ENCODE measurements around the gene PNPLA6. TPM values are rescaled to one million over a fixed set of nuclear protein-coding genes. Genes with fewer than 3 reads are reported as not detected.

The PNPLA6 gene
- polyA plus RNA-seq, 1 donor (not counting 4 experiments of a cell fraction or from before 2014, with no cell fraction given), result 22.4 TPM

DNA sequence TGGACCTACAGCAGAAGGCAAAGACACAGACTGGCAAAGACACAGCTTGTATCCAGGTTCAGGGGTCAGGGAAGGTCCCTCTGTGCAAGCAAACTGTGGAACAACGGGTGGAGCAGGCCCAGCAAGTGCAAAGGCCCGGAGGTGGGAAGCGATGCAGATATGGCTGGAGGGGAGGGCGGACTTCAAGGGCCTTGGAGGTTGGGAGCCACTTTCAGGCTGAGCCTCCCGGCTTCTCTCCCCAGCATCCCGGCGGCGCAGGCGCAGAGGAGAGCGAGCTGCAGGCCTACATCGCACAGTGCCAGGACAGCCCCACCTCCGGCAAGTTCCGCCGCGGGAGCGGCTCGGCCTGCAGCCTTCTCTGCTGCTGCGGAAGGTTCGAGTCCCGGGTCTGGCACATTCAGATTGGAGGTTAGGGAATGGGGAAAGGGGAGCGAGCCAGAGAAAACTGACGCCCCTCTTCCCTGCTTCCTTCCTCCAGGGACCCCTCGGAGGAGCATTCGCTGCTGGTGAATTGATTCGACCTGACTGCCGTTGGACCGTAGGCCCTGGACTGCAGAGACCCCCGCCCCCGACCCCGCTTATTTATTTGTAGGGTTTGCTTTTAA, 2.1 kb upstream of the PNPLA6 start:
- DNase-seq (ENCODE audit: low read depth, low spot score) (no peak), FAIRE-seq (peak; percentile 58)
- Histone ChIP-seq H3K36me3 (ENCODE audit: control insufficient read depth in 2 of 2, extremely low read depth in 1 of 2, insufficient read depth in 2 of 2, low read length in 2 of 2) (peaks cover 0 to 15% of the 10 kb centered on the region in 2 experiments), H2AFZ (ENCODE audit: control insufficient read depth, low read length) (peak overlapping the region; percentile 78), H3K9ac (ENCODE audit: control insufficient read depth, extremely low read depth, insufficient read depth, low read length) (peak overlapping the region; percentile 73), H3K4me1 (ENCODE audit: control insufficient read depth, extremely low read depth, insufficient read depth, low read length) (peaks cover 6% of the 10 kb centered on the region), H4K20me1 (ENCODE audit: control insufficient read depth, extremely low read depth, insufficient read depth, low read length) (no peaks in the 10 kb centered on the region), H3K79me2 (ENCODE audit: control insufficient read depth, insufficient read depth, low read length) (peaks cover 1% of the 10 kb centered on the region), H3K4me2 (ENCODE audit: control insufficient read depth, extremely low read depth, insufficient read depth, low read depth, low read length) (peak overlapping the region; percentile 85), H3K27me3 (ENCODE audit: control insufficient read depth, extremely low read depth, insufficient read depth, low read length) (no peaks in the 10 kb centered on the region), H3K4me3 (ENCODE audit: control insufficient read depth in 2 of 3, extremely low read depth in 1 of 3, insufficient read depth in 2 of 3, low read depth in 1 of 3, low read length in 3 of 3) (peak overlapping the region; percentile 71 to 98 (median 89)), H3K9me3 (ENCODE audit: control insufficient read depth, low read depth, low read length) (no peaks in the 10 kb centered on the region), H3K27ac (ENCODE audit: control insufficient read depth, insufficient read depth, low read length) (peak overlapping the region; percentile 62), H3K9me1 (ENCODE audit: control insufficient read depth, extremely low read depth, insufficient read depth, low read length) (no peaks in the 10 kb centered on the region)
- dilution Hi-C loops (cut with MboI; ENCODE audit: extremely low pct_ligation_motif_present, low sequenced_read_pairs), result no loop called here
- TF ChIP-seq, protein P1, sequence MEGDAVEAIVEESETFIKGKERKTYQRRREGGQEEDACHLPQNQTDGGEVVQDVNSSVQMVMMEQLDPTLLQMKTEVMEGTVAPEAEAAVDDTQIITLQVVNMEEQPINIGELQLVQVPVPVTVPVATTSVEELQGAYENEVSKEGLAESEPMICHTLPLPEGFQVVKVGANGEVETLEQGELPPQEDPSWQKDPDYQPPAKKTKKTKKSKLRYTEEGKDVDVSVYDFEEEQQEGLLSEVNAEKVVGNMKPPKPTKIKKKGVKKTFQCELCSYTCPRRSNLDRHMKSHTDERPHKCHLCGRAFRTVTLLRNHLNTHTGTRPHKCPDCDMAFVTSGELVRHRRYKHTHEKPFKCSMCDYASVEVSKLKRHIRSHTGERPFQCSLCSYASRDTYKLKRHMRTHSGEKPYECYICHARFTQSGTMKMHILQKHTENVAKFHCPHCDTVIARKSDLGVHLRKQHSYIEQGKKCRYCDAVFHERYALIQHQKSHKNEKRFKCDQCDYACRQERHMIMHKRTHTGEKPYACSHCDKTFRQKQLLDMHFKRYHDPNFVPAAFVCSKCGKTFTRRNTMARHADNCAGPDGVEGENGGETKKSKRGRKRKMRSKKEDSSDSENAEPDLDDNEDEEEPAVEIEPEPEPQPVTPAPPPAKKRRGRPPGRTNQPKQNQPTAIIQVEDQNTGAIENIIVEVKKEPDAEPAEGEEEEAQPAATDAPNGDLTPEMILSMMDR (optimal IDR thresholded peaks at IDR 0.05 in 1 of 3, IDR thresholded peaks at IDR 0.05 in 1 of 3, conservative IDR thresholded peaks at IDR 0.05 in 1 of 3; ENCODE audit: extremely low read depth in 1 of 3, insufficient read depth in 2 of 3, low read length in 3 of 3), result no peak
- TF ChIP-seq EZH2 (IDR thresholded peaks at IDR 0.05; ENCODE audit: low read length), result no peak

DNA sequence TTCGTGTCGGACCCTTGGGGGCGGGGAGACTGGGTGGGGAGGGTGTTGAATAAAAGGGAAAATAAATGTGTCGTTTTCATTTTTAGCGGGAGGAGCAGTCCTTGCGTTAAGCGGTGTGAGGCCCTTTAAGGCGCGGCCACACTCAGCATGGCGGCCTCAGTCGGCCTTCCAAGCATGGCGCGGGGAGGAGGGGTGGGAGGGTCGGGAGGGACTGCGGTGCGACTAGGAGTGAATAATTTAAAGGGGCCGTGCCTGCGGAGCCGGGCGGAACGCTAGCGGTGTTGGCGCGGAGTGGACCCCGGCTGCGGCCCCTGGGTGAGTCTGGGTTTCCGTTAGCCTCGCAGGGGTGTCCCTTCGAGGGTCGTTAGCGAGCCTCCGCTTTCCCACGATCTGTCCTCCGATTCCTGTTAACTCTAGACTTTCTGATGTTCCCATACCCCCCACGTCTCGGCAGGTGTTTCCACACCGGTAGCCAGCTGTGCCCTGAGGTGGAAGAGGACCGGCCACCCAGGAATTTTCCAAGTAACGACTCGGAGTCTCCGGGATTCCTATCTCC, 1.5 kb upstream of the PNPLA6 start:
- no peaks in the 10 kb centered on the region for H3K27me3 ChIP-seq (ENCODE audit: control insufficient read depth, extremely low read depth, insufficient read depth, low read length)
- H4K20me1 ChIP-seq (ENCODE audit: control insufficient read depth, extremely low read depth, insufficient read depth, low read length), result no peaks in the 10 kb centered on the region
- peak overlapping the region; percentile 62 for H3K27ac ChIP-seq (ENCODE audit: control insufficient read depth, insufficient read depth, low read length)
- dilution Hi-C loops (cut with MboI; ENCODE audit: extremely low pct_ligation_motif_present, low sequenced_read_pairs), result no loop called here
- peak overlapping the region; percentile 89 to 98 (median 89) for H3K4me3 ChIP-seq (ENCODE audit: control insufficient read depth in 2 of 3, extremely low read depth in 1 of 3, insufficient read depth in 2 of 3, low read depth in 1 of 3, low read length in 3 of 3)
- no peak for TF ChIP-seq EZH2 (IDR thresholded peaks at IDR 0.05; ENCODE audit: low read length)
- TF ChIP-seq, protein P1 (optimal IDR thresholded peaks at IDR 0.05 in 1 of 3, IDR thresholded peaks at IDR 0.05 in 1 of 3, conservative IDR thresholded peaks at IDR 0.05 in 1 of 3; ENCODE audit: extremely low read depth in 1 of 3, insufficient read depth in 2 of 3, low read length in 3 of 3), result no peak
- H3K36me3 ChIP-seq (ENCODE audit: control insufficient read depth in 2 of 2, extremely low read depth in 1 of 2, insufficient read depth in 2 of 2, low read length in 2 of 2), result peaks cover 0 to 17% of the 10 kb centered on the region in 2 experiments
- H3K4me1 ChIP-seq (ENCODE audit: control insufficient read depth, extremely low read depth, insufficient read depth, low read length), result peaks cover 6% of the 10 kb centered on the region
- no peaks in the 10 kb centered on the region for H3K9me3 ChIP-seq (ENCODE audit: control insufficient read depth, low read depth, low read length)
- no peaks in the 10 kb centered on the region for H3K9me1 ChIP-seq (ENCODE audit: control insufficient read depth, extremely low read depth, insufficient read depth, low read length)
- FAIRE-seq (no peak), DNase-seq (ENCODE audit: low read depth, low spot score) (no peak)
- H3K9ac ChIP-seq (ENCODE audit: control insufficient read depth, extremely low read depth, insufficient read depth, low read length), result peak overlapping the region; percentile 73
- peaks cover 1% of the 10 kb centered on the region for H3K79me2 ChIP-seq (ENCODE audit: control insufficient read depth, insufficient read depth, low read length)
- H3K4me2 ChIP-seq (ENCODE audit: control insufficient read depth, extremely low read depth, insufficient read depth, low read depth, low read length), result peak overlapping the region; percentile 85
- H2AFZ ChIP-seq (ENCODE audit: control insufficient read depth, low read length), result peak overlapping the region; percentile 78

Measured in keratinocyte (primary cell).